Measurements from ENCODE around the gene NME1. TPM values are rescaled to one million over a fixed set of nuclear protein-coding genes. Genes with fewer than 3 reads are reported as not detected.

The NME1 gene
- total RNA-seq, 2 donors from 2014 or later: 17.5 to 27.2 TPM

GRCh38 chr17:51203838-51204237, 50.5 kb downstream of the NME1 start:
- no peak for TF ChIP-seq POLR2A (IDR thresholded peaks at IDR 0.05)
- no peak for TF ChIP-seq CTCF (IDR thresholded peaks at IDR 0.05)
- intact Hi-C loops (cut with DNase I): no loop called here
- DNase-seq: no peak
- Histone ChIP-seq H3K9me3 (no peaks in the 10 kb centered on the region), H3K27ac (no peak overlapping the region), H3K4me3 (no peak overlapping the region), H3K27me3 (no peaks in the 10 kb centered on the region), H3K4me1 (no peaks in the 10 kb centered on the region), H3K36me3 (replicated peaks in 1 of 2; ENCODE audit: insufficient read depth in 1 of 2, low read depth in 2 of 2) (peaks cover 0 to 23% of the 10 kb centered on the region in 2 donors)
- ATAC-seq: no peak

Other genes with a start within 250 kb of the NME1 start
- 10 to 100 TPM; 49.8 to 76.8 TPM for gene SPAG9, start 32.7 kb upstream of the NME1 start, total RNA-seq
- gene NME2, start 12.9 kb downstream of the NME1 start, total RNA-seq: 100 to 1,000 TPM; 108 to 172 TPM
- gene MBTD1, start 106.5 kb downstream of the NME1 start, total RNA-seq: 10 to 100 TPM; 15.5 to 16.9 TPM
- gene UTP18, start 107.0 kb downstream of the NME1 start, total RNA-seq: 10 to 100 TPM; 18.9 to 22.1 TPM